T-helper 2 cell (primary cell): ENCODE results near the gene POLR2J.

Source experiments
- DNase-seq, 5 experiments: peaks; one replicate each; pipeline versions ENCODE4 v3.0.0 to v3.0.0-alpha.2; 2012 to 2022

POLR2J gene

DNA sequence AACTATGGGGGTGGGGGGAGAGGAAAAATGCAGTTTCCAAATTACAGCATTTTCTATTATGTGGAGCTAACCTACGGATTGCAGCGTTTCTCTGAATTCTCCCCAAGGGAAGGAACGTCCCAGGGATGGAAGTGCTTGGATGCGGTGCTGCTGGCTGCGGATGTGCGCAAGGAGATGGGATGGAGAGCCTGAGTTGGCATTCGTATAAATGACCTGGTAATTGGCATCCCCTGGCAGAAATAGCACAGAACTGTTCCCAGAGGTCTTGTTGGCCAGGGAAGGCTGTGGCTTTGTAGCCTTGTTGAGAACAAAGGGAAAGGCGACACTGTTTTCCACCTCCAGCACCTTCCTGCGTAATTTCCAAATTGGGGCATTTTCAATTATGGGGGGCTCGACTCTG is 42.6 kb downstream of the POLR2J start:
- no peak for DNase-seq

DNA sequence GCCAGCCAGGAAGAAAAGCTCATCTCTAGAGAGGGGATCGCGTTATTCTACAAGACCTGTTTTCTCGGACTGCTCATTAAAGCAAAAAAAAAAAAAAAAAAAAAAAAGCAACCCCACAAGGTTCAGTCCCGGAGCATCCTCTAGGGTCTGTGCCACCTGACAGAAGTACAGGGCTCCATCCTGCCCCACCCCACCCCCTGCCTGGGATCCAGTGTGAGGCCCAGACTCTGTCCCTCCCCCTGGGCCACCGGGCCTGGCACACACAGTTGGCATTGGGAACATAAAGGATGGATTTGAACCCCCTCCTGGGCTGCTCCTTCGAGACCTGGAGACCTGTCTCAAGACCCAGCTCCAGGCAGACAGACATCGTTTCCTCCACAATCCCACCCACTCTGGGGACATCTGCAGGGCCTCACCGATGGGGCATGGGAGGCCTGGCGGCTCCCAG is 44.7 kb downstream of the POLR2J start:
- peak in 1 of 5 experiments; percentile 39 for DNase-seq

DNA sequence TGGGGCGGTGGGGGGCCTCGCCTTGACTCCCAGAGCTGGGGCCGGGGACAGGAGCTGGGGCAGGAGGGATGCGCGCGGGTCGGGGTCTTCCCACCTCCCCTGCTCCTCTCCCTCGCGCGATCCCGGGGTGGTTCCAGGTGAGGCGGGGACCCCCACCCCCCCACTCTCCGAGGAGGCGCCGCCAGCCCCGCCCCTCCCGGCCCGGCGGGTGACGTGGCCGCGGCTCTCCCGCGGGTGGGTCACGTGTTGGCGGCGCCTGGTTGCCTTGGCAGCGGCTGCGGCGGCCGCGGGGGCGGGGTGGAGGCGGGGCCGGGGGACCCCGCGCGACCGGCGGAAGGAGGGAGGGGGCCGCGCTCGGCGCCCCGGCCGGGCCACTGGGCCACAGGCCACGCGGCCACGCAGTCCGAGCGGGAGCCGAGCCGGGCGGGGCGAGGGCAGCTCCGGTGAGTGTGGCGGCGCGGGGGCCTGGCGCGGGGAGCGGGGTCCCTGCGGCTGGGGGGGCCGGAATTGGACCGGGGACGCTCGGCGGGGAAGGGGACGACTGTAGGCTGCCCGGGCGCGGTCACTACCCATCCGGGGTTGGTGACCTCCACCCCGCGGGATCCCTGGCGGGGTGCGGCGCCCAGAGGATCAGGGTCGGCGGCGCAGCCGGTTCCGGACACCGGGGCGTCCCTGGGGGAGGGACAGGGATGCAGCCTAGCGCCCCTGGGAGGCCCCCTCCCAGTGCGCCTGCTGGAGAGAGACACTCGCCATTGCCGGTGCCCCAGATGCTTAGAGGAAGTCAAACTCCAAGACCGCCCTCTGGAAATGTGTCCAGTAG is 45.3 kb downstream of the POLR2J start, which contains the start of gene ORAI2:
Gene ORAI2, plus strand, starts transcription at position 357 of the 820 bp plus-strand sequence. CDS start 5,382 bp downstream, outside the sequence.
- DNase-seq: peak; percentile 75 to 88 (median 81)

GRCh38 chr7:102432442-102433218 is 46.1 kb downstream of the POLR2J start:
- peak in 1 of 5 experiments; percentile 40 for DNase-seq

GRCh38 chr7:102431617-102432298 is 47.0 kb downstream of the POLR2J start:
- DNase-seq: peak; percentile 19 to 90 (median 50)

- no peak for DNase-seq
These were observed 49.4 kb downstream of the POLR2J start for GRCh38 chr7:102429141-102429899.

GRCh38 chr7:102427019-102427405 is 51.7 kb downstream of the POLR2J start:
- no peak for DNase-seq

- DNase-seq: peak; percentile 24 to 89 (median 61)
These were observed 52.3 kb downstream of the POLR2J start for GRCh38 chr7:102426268-102427018.

GRCh38 chr7:102425639-102426267 is 53.0 kb downstream of the POLR2J start:
- DNase-seq: peak; percentile 59 to 94 (median 79)

- no peak for DNase-seq
These were observed 53.9 kb downstream of the POLR2J start for GRCh38 chr7:102424787-102425218.

GRCh38 chr7:102424129-102424551 is 54.6 kb downstream of the POLR2J start:
- DNase-seq: no peak
